Endothelial cell of umbilical vein (primary cell): ENCODE results near the gene ASIC1. TPM values are rescaled to one million over a fixed set of nuclear protein-coding genes. Genes with fewer than 3 reads are reported as not detected.

Source experiments
- BruUV-seq: library from RNA; stranded (reverse); fragments of 400-500 nt; replicated peaks from 2 replicates; lab custom pipeline; 2021; lab: Mats Ljungman, UMichigan
- CTCF ChIA-PET: fragments of 300-600, 350-600 bp; sonication (Branson Sonifier 250); formaldehyde crosslinking; loops from one replicate; lab custom pipeline; 2021; ENCODE audit warnings: antibody characterized with exemption, inconsistent platforms; lab: Charles Lee
- POLR2A ChIA-PET: fragments of 300-600, 350-600 bp; sonication (Branson Sonifier 250); formaldehyde crosslinking; loops from one replicate; lab custom pipeline; 2021; ENCODE audit warnings: antibody characterized with exemption, inconsistent platforms; lab: Charles Lee
- DNase-seq: peaks from one replicate; pipeline ENCODE4 v3.0.0-alpha.2; 2011; ENCODE audit warnings: low read depth, low spot score
- FAIRE-seq: peaks from 2 replicates; lab custom pipeline; 2011; peaks lifted over from hg19 to GRCh38; lab: Jason Lieb, UNC
- H2AFZ ChIP-seq: 2 replicates; pipeline ENCODE4 v1.6.0; 2012; ENCODE audit warnings: low read depth, low read length, control low read depth, inconsistent platforms
- H3K27ac ChIP-seq: 2 replicates; pipeline ENCODE4 v1.5.1; 2011; ENCODE audit warnings: low read depth, mild to moderate bottlenecking, control low read depth, low read length, moderate library complexity; ENCODE audit not compliant: insufficient read depth
- H3K27me3 ChIP-seq, 2 experiments: 2 replicates each; pipeline versions ENCODE4 v1.6.0 to v1.6.1; 2011; ENCODE audit warnings: low read length in 2 of 2, mixed read lengths in 1 of 2; ENCODE audit not compliant: control insufficient read depth in 2 of 2, insufficient read depth in 2 of 2
- H3K36me3 ChIP-seq, 2 experiments: 2 replicates in 1 of 2; 3 replicates in 1 of 2; pipeline ENCODE4 v1.5.1; 2011; ENCODE audit warnings: low read length in 2 of 2, mild to moderate bottlenecking in 1 of 2, moderate library complexity in 1 of 2; ENCODE audit not compliant: control insufficient read depth in 2 of 2, insufficient read depth in 2 of 2; ENCODE audit errors: extremely low read depth in 1 of 2
- H3K4me1 ChIP-seq: 3 replicates; pipeline ENCODE4 v1.5.1; 2011; ENCODE audit warnings: mild to moderate bottlenecking, low read length; ENCODE audit not compliant: control insufficient read depth, insufficient read depth; ENCODE audit errors: extremely low read depth
- H3K4me2 ChIP-seq: 2 replicates; pipeline ENCODE4 v1.6.1; 2011; ENCODE audit warnings: low read length, control low read depth, mixed read lengths; ENCODE audit not compliant: insufficient read depth
- H3K4me3 ChIP-seq, 3 experiments: fragments of 200-600 bp in 1 of 3; sonication (generic), shearing (Covaris generic) in 1 of 3; replicated peaks in 1 of 3; 2 replicates each; pipeline ENCODE4 v1.5.1; 2011 to 2016; ENCODE audit warnings: control low read depth in 3 of 3, low read length in 3 of 3, mild to moderate bottlenecking in 2 of 3, inconsistent platforms in 1 of 3, low read depth in 1 of 3, moderate library complexity in 1 of 3; ENCODE audit not compliant: insufficient read depth in 1 of 3
- H3K79me2 ChIP-seq: 2 replicates; pipeline ENCODE4 v1.6.0; 2012; ENCODE audit warnings: low read length, inconsistent platforms; ENCODE audit not compliant: control insufficient read depth, insufficient read depth
- H3K9ac ChIP-seq: replicated peaks from 2 replicates; pipeline ENCODE3; 2011; ENCODE audit warnings: low read length, control low read depth; ENCODE audit not compliant: insufficient read depth; ENCODE audit errors: extremely low read depth
- H3K9me1 ChIP-seq: replicated peaks from 3 replicates; pipeline ENCODE4 v1.6.0; 2011; ENCODE audit warnings: mild to moderate bottlenecking, low read length; ENCODE audit not compliant: control insufficient read depth, insufficient read depth; ENCODE audit errors: extremely low read depth
- H3K9me3 ChIP-seq: replicated peaks from 2 replicates; pipeline ENCODE4 v1.5.1; 2012; ENCODE audit warnings: low read length, inconsistent platforms; ENCODE audit not compliant: control insufficient read depth, insufficient read depth
- H4K20me1 ChIP-seq: replicated peaks from 2 replicates; pipeline ENCODE3; 2011; ENCODE audit warnings: mild to moderate bottlenecking, low read length; ENCODE audit not compliant: control insufficient read depth, insufficient read depth; ENCODE audit errors: extremely low read depth
- EZH2 ChIP-seq: IDR thresholded peaks from 2 replicates; pipeline ENCODE4 v1.6.1; 2012; ENCODE audit warnings: borderline replicate concordance, low read depth, mild to moderate bottlenecking, moderate library complexity, low read length, inconsistent platforms; ENCODE audit not compliant: severe bottlenecking
- FOS ChIP-seq: IDR thresholded peaks from 2 replicates; pipeline ENCODE4 v1.6.1; 2011; ENCODE audit warnings: mild to moderate bottlenecking, low read length, moderate library complexity, borderline replicate concordance; ENCODE audit not compliant: insufficient read depth
- GATA2 ChIP-seq: IDR thresholded peaks from 2 replicates; pipeline ENCODE4 v1.7.0; 2011; ENCODE audit warnings: low read depth, mild to moderate bottlenecking, moderate library complexity, mixed read lengths, low read length; ENCODE audit not compliant: insufficient read length, insufficient read depth
- JUN ChIP-seq: IDR thresholded peaks from 2 replicates; pipeline ENCODE4 v1.6.1; 2011; ENCODE audit warnings: borderline replicate concordance, low read depth; ENCODE audit not compliant: insufficient read length, insufficient read depth
- MYC ChIP-seq: IDR thresholded peaks from one replicate; pipeline ENCODE4 v1.6.1; 2011; ENCODE audit warnings: mild to moderate bottlenecking, low read depth, low read length
- POLR2A ChIP-seq: IDR thresholded peaks from 2 replicates; pipeline ENCODE4 v1.6.1; 2012; ENCODE audit warnings: low read depth, mild to moderate bottlenecking, control low read depth, low read length
- POLR2AphosphoS5 ChIP-seq: IDR thresholded peaks from 2 replicates; pipeline ENCODE4 v1.6.1; 2012; ENCODE audit warnings: low read depth, mild to moderate bottlenecking, control low read depth, low read length, moderate library complexity; ENCODE audit not compliant: insufficient read depth
- dilution Hi-C: fragments of 300-500 bp; cut with MboI; formaldehyde crosslinking; loops from one replicate; pipeline ENCODE4 v1.15.0; 2019; ENCODE audit warnings: low sequenced_read_pairs; ENCODE audit not compliant: extremely low pct_ligation_motif_present
- intact Hi-C: fragments of 100-400 bp; cut with micrococcal nuclease; formaldehyde crosslinking; loops from one replicate; pipeline ENCODE4 v1.10.0; 2022
- polyA plus RNA-seq, 4 experiments: library from polyadenylated mRNA; depleted of rRNA in 3 of 4; stranded (reverse) in 3 of 4; unstranded in 1 of 4; fragments of >200 nt; gene quantifications; 2 replicates each; pipeline versions ENCODE4 v1.2.1 to v1.2.3, GENCODE V29; 2011 to 2012; ENCODE audit warnings: missing spikeins in 1 of 4
- total RNA-seq: library from RNA; stranded (reverse); gene quantifications from 2 replicates; pipeline ENCODE4 v1.2.3, GENCODE V29; 2021
- TF ChIP-seq, protein P1 (sequence below), 2 donors: IDR thresholded peaks; 1 replicate in 1 of 2; 2 replicates in 1 of 2; pipeline ENCODE4 v1.5.1; 2011; ENCODE audit warnings: low read length in 2 of 2, mild to moderate bottlenecking in 2 of 2, moderate library complexity in 2 of 2, control low read depth in 1 of 2, inconsistent platforms in 1 of 2, low read depth in 1 of 2; ENCODE audit not compliant: insufficient read depth in 1 of 2; ENCODE audit errors: extremely low read depth in 1 of 2
- TF ChIP-seq, protein P2 (sequence below): IDR thresholded peaks from 2 replicates; pipeline ENCODE4 v1.6.1; 2011; ENCODE audit not compliant: insufficient read depth, insufficient read length

The ASIC1 gene
- total and polyA plus RNA-seq, 2 donors (not counting 3 experiments of a cell fraction or from before 2014, with no cell fraction given), result 0.53 to 0.66 TPM

DNA sequence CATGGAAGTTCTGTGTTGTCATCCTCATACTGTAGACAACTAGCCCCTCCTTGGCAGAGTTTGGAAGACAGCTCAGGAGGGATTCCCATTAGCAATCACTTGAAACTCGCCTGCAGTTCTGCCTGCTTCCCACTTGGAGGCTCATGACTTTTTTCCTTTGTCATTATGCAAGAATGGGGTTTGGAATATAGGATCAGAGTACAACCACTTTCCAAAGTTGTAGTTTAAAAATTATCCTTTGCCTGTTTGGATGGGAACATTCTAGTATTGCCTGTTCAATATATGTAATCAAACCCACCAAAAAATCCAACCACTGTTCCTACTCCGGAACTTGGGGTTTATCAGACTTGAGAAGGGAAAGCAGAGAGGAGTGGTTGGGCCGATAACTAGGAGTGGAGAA lies 44.3 kb downstream of the ASIC1 start:
- Histone ChIP-seq H4K20me1 (no peaks in the 10 kb centered on the region), H3K79me2 (no peaks in the 10 kb centered on the region), H3K4me3 (no peak overlapping the region), H3K9ac (no peak overlapping the region), H3K9me3 (no peaks in the 10 kb centered on the region), H3K36me3 (peaks cover 11 to 30% of the 10 kb centered on the region in 2 experiments), H2AFZ (no peak overlapping the region), H3K27me3 (no peaks in the 10 kb centered on the region), H3K9me1 (no peaks in the 10 kb centered on the region), H3K4me1 (no peaks in the 10 kb centered on the region), H3K4me2 (no peak overlapping the region), H3K27ac (no peak overlapping the region)
- CTCF ChIA-PET, result interaction anchor here (0.6 to 6.4 kb wide), 8 partner anchors 9 to 212 kb away, joined by 3 to 80 read pairs (median 6); partner anchors contain the start of genes COX14 and SMARCD1
- intact Hi-C loops, result no loop called here
- peak; percentile 22 for DNase-seq
- dilution Hi-C loops, result no loop called here
- no TSS peak for BruUV-seq
- POLR2A ChIA-PET, result interaction anchor here (0.7 kb wide), 1 partner anchor 12 kb away, joined by 5 read pairs; no protein-coding TSS in a partner anchor
- TF ChIP-seq, protein P1, sequence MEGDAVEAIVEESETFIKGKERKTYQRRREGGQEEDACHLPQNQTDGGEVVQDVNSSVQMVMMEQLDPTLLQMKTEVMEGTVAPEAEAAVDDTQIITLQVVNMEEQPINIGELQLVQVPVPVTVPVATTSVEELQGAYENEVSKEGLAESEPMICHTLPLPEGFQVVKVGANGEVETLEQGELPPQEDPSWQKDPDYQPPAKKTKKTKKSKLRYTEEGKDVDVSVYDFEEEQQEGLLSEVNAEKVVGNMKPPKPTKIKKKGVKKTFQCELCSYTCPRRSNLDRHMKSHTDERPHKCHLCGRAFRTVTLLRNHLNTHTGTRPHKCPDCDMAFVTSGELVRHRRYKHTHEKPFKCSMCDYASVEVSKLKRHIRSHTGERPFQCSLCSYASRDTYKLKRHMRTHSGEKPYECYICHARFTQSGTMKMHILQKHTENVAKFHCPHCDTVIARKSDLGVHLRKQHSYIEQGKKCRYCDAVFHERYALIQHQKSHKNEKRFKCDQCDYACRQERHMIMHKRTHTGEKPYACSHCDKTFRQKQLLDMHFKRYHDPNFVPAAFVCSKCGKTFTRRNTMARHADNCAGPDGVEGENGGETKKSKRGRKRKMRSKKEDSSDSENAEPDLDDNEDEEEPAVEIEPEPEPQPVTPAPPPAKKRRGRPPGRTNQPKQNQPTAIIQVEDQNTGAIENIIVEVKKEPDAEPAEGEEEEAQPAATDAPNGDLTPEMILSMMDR (IDR thresholded peaks at IDR 0.05; ENCODE audit: extremely low read depth in 1 of 2, insufficient read depth in 1 of 2, low read depth in 1 of 2, low read length in 2 of 2), result peak; percentile 19 to 45
- TF ChIP-seq MYC (no peak), JUN (no peak)
- peak; percentile 73 for FAIRE-seq

DNA sequence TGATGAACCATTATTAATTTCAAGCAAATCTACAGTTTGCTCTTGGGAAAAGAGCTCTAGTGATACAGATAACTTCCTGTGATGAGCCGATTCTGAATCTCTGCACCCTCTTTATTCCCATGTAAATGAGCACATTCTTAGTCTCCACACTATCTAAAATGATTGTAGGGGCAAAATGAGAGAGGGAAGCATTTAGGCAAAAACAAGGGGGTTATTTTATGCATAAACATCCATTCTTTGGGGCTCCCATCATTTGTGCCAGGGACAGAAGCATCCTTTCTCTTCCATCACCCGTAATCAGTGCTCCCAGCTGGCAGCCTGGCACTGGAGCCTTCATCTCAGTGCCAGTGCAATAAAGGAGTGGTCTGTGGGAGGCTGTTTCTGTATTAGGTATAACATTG lies 44.7 kb downstream of the ASIC1 start:
- ChIA-PET CTCF (interaction anchor here (0.8 to 6.4 kb wide), 6 partner anchors 9 to 212 kb away, joined by 3 to 80 read pairs (median 7); partner anchors contain the start of genes COX14 and SMARCD1), POLR2A (no interaction called here)
- TF ChIP-seq POLR2AphosphoS5, result no peak
- TF ChIP-seq GATA2, result no peak
- TF ChIP-seq EZH2, result no peak
- no peak for TF ChIP-seq JUN
- TF ChIP-seq FOS, result no peak
- no peak for TF ChIP-seq POLR2A
- TF ChIP-seq, protein P1 (IDR thresholded peaks at IDR 0.05; ENCODE audit: extremely low read depth in 1 of 2, insufficient read depth in 1 of 2, low read depth in 1 of 2, low read length in 2 of 2), result no peak
- TF ChIP-seq, protein P2, sequence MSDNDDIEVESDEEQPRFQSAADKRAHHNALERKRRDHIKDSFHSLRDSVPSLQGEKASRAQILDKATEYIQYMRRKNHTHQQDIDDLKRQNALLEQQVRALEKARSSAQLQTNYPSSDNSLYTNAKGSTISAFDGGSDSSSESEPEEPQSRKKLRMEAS, result no peak
- no peak for TF ChIP-seq MYC
- H3K4me3 ChIP-seq, result no peak overlapping the region
- no peak for FAIRE-seq
- no peaks in the 10 kb centered on the region for H3K27me3 ChIP-seq
- no peak overlapping the region for H3K4me2 ChIP-seq
- no peak for DNase-seq
- intact Hi-C loops, result no loop called here
- no peaks in the 10 kb centered on the region for H3K4me1 ChIP-seq
- no peak overlapping the region for H2AFZ ChIP-seq
- H3K36me3 ChIP-seq, result peaks cover 7 to 26% of the 10 kb centered on the region in 2 experiments
- no peak overlapping the region for H3K27ac ChIP-seq
- H4K20me1 ChIP-seq, result no peaks in the 10 kb centered on the region
- no peaks in the 10 kb centered on the region for H3K79me2 ChIP-seq
- H3K9me1 ChIP-seq, result no peaks in the 10 kb centered on the region
- dilution Hi-C loops, result no loop called here
- H3K9me3 ChIP-seq, result no peaks in the 10 kb centered on the region
- H3K9ac ChIP-seq, result no peak overlapping the region
- BruUV-seq, result no TSS peak
